ENCODE measurements around the gene ATP6V1D. TPM values are rescaled to one million over a fixed set of nuclear protein-coding genes. Genes with fewer than 3 reads are reported as not detected.

The ATP6V1D gene
- total RNA-seq, 1 donor from 2014 or later = 105 TPM

DNA sequence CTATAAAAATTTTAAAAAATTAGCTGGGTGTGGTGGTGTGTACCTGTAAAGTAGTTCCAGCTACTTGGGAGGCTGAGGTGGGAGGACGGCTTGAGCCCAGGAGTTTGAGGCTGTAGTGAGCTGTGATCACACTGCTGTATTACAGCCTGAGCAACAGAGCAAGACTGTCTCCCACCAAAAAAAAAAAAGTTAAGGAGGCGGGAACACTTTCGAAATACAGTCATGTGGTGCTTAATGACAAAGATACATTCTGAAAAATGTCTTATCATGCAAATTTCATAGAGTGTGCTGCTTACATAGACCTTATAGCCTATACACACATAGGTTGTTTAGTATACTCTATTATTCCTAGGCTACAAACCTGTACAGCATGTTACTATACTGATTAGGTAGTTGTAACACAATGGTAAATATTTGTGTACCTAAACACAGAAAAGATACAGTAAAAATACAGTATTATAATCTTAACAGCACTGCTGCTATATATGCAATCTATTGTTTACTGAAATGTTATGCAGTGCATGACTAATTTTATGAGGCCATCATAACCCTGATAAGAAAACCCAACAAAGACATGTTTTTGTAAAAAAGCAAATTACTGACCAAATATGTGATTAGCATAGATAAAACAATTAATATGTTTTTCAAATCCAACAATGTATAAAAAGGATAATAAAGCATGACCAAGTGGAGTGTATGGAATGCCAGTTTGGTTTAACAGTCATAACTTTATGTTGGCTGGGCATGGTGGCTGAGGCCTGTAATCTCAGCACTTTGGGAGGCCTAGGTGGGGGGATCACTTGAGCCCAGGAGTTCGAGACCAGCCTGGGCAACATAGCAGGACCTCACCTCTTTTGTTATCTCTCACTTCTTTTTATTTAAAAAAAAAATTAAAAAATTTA, 11.9 kb upstream of the ATP6V1D start:
- no peak overlapping the region for H3K27ac ChIP-seq (ENCODE audit: low read depth, low read length)
- H3K27me3 Mint-ChIP-seq (ENCODE audit: low read depth, unreplicated experiment) = no peaks in the 10 kb centered on the region
- DNase-seq (ENCODE audit: low read depth) (no peak), FAIRE-seq (no peak)
- H3K79me2 ChIP-seq (ENCODE audit: insufficient read depth, low read length) = peaks cover 56% of the 10 kb centered on the region
- no peaks in the 10 kb centered on the region for H3K27me3 ChIP-seq (ENCODE audit: insufficient read depth, low read length)
- peaks cover 51% of the 10 kb centered on the region for H4K20me1 ChIP-seq (ENCODE audit: insufficient read depth, low read length)
- no peak overlapping the region for H3K4me2 ChIP-seq (ENCODE audit: low read length)
- no peaks in the 10 kb centered on the region for H3K9me3 Mint-ChIP-seq (ENCODE audit: unreplicated experiment)
- peaks cover 2% of the 10 kb centered on the region for H3K4me1 Mint-ChIP-seq (ENCODE audit: low read depth, unreplicated experiment)
- no peak for TF ChIP-seq CTCF (IDR thresholded peaks at IDR 0.05; ENCODE audit: insufficient read depth, low read depth, low read length)
- TF ChIP-seq EZH2 (IDR thresholded peaks at IDR 0.05; ENCODE audit: insufficient read depth, low read length) = no peak
- no peak overlapping the region for H3K27ac Mint-ChIP-seq (ENCODE audit: unreplicated experiment)
- no peak overlapping the region for H3K4me3 Mint-ChIP-seq (ENCODE audit: unreplicated experiment)
- H3K4me1 ChIP-seq (ENCODE audit: insufficient read depth, low read length) = peaks cover 3% of the 10 kb centered on the region
- H3K4me3 ChIP-seq (ENCODE audit: insufficient read depth, low read depth, low read length) = no peak overlapping the region
- no peak overlapping the region for H3K9ac ChIP-seq (ENCODE audit: low read length)
- H2AFZ ChIP-seq (ENCODE audit: low read depth, low read length) = no peak overlapping the region
- H3K36me3 ChIP-seq (ENCODE audit: insufficient read depth, low read length) = peaks cover 40% of the 10 kb centered on the region
- H3K36me3 Mint-ChIP-seq (ENCODE audit: low read depth, unreplicated experiment) = peaks cover 5% of the 10 kb centered on the region
- H3K9me3 ChIP-seq (ENCODE audit: insufficient read depth, low read depth, low read length) = no peaks in the 10 kb centered on the region

DNA sequence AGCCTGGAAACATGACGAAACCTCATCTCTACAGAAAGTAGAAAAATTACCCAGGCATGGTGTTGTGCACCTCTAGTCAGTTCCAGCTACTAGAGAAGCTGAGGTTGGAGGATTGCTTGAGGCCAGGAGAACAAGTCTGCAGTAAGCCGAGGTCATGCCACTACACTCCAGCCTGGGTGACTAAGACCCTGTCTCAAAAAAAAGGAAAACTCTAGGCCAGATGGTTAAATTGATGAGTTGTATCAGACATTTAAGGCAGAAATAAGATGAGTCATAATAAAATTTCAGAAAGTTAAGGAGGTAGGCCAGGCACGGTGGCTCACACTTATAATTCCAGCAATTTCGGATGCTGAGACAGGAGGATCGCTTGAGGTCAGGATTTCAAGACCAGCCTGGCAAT, 11.2 kb upstream of the ATP6V1D start:
- Mint-ChIP-seq H3K4me1 (ENCODE audit: low read depth, unreplicated experiment) (peaks cover 2% of the 10 kb centered on the region), H3K36me3 (ENCODE audit: low read depth, unreplicated experiment) (peaks cover 2% of the 10 kb centered on the region), H3K9me3 (ENCODE audit: unreplicated experiment) (no peaks in the 10 kb centered on the region), H3K27ac (ENCODE audit: unreplicated experiment) (no peak overlapping the region), H3K27me3 (ENCODE audit: low read depth, unreplicated experiment) (no peaks in the 10 kb centered on the region), H3K4me3 (ENCODE audit: unreplicated experiment) (no peak overlapping the region)
- Histone ChIP-seq H3K4me1 (ENCODE audit: insufficient read depth, low read length) (peaks cover 3% of the 10 kb centered on the region), H3K79me2 (ENCODE audit: insufficient read depth, low read length) (peaks cover 62% of the 10 kb centered on the region), H3K27me3 (ENCODE audit: insufficient read depth, low read length) (no peaks in the 10 kb centered on the region), H3K4me2 (ENCODE audit: low read length) (no peak overlapping the region), H3K36me3 (ENCODE audit: insufficient read depth, low read length) (peaks cover 40% of the 10 kb centered on the region), H3K9ac (ENCODE audit: low read length) (no peak overlapping the region), H4K20me1 (ENCODE audit: insufficient read depth, low read length) (peaks cover 52% of the 10 kb centered on the region), H3K4me3 (ENCODE audit: insufficient read depth, low read depth, low read length) (no peak overlapping the region), H2AFZ (ENCODE audit: low read depth, low read length) (no peak overlapping the region), H3K9me3 (ENCODE audit: insufficient read depth, low read depth, low read length) (no peaks in the 10 kb centered on the region), H3K27ac (ENCODE audit: low read depth, low read length) (no peak overlapping the region)
- FAIRE-seq (no peak), DNase-seq (ENCODE audit: low read depth) (peak; percentile 34)
- no peak for TF ChIP-seq EZH2 (IDR thresholded peaks at IDR 0.05; ENCODE audit: insufficient read depth, low read length)
- TF ChIP-seq CTCF (IDR thresholded peaks at IDR 0.05; ENCODE audit: insufficient read depth, low read depth, low read length) = no peak

- no peaks in the 10 kb centered on the region for H3K9me3 ChIP-seq (ENCODE audit: insufficient read depth, low read depth, low read length)
- no peaks in the 10 kb centered on the region for H3K27me3 Mint-ChIP-seq (ENCODE audit: low read depth, unreplicated experiment)
- no peak overlapping the region for H3K4me3 Mint-ChIP-seq (ENCODE audit: unreplicated experiment)
- no peak overlapping the region for H3K4me2 ChIP-seq (ENCODE audit: low read length)
- H3K4me1 Mint-ChIP-seq (ENCODE audit: low read depth, unreplicated experiment) = peaks cover 7% of the 10 kb centered on the region
- H3K9ac ChIP-seq (ENCODE audit: low read length) = no peak overlapping the region
- peaks cover 38% of the 10 kb centered on the region for H3K36me3 ChIP-seq (ENCODE audit: insufficient read depth, low read length)
- no peak overlapping the region for H3K27ac Mint-ChIP-seq (ENCODE audit: unreplicated experiment)
- TF ChIP-seq CTCF (IDR thresholded peaks at IDR 0.05; ENCODE audit: insufficient read depth, low read depth, low read length) = no peak
- H2AFZ ChIP-seq (ENCODE audit: low read depth, low read length) = no peak overlapping the region
- H3K27me3 ChIP-seq (ENCODE audit: insufficient read depth, low read length) = no peaks in the 10 kb centered on the region
- H3K36me3 Mint-ChIP-seq (ENCODE audit: low read depth, unreplicated experiment) = no peaks in the 10 kb centered on the region
- no peak overlapping the region for H3K4me3 ChIP-seq (ENCODE audit: insufficient read depth, low read depth, low read length)
- peaks cover 9% of the 10 kb centered on the region for H3K4me1 ChIP-seq (ENCODE audit: insufficient read depth, low read length)
- DNase-seq (ENCODE audit: low read depth) = no peak
- no peaks in the 10 kb centered on the region for H3K9me3 Mint-ChIP-seq (ENCODE audit: unreplicated experiment)
- peaks cover 53% of the 10 kb centered on the region for H4K20me1 ChIP-seq (ENCODE audit: insufficient read depth, low read length)
- peaks cover 82% of the 10 kb centered on the region for H3K79me2 ChIP-seq (ENCODE audit: insufficient read depth, low read length)
- no peak overlapping the region for H3K27ac ChIP-seq (ENCODE audit: low read depth, low read length)
- no peak for FAIRE-seq
These were observed 5.9 kb upstream of the ATP6V1D start for GRCh38 chr14:67365476-67365875.
